Embryonic facial prominence (tissue), 1 donor: ENCODE data around the gene POLR1E.

Experiments
- DNase-seq: peaks from one replicate; pipeline ENCODE4 v3.0.0-alpha.2; 2016; ENCODE audit errors: extremely low spot score

Gene POLR1E

DNA sequence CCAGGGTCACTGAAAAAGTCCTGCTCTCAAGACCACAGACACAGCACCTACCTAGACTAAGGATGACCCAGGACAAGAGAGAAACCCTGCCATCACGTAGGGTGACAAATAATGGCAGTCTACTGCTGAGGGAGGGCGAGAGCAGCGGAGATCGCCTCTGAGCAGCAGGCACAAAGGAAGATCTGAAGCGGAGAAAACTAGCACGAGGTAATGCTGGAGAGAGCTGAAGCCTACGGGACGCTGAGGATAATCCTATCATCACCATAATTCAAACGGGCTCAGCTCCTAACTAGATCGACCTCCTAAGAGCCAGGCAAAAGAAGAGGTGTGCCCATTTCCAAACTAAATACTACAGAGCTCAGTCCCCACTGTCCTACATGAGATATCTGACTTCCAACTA is 49.2 kb downstream of the POLR1E start:
- DNase-seq = no peak

DNA sequence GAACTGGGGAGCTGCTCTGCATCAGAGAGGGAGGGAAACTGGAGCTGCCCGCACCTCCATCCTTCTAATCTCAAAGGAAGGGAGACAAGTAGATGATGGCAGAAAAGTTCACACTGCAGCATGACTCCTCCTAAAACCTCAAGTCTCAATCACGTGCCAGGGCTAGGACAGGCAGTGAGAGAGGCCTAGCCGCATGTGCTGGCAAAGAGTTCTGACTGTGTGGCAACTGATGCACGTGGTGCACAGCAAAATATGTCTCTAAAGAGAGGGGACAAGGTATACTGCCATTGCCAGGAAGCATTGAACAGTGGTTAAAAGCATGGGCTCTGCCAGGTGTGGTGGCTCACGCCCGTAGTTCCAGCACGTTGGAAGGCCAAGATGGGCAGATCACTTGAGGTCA is 52.4 kb downstream of the POLR1E start:
- no peak for DNase-seq

DNA sequence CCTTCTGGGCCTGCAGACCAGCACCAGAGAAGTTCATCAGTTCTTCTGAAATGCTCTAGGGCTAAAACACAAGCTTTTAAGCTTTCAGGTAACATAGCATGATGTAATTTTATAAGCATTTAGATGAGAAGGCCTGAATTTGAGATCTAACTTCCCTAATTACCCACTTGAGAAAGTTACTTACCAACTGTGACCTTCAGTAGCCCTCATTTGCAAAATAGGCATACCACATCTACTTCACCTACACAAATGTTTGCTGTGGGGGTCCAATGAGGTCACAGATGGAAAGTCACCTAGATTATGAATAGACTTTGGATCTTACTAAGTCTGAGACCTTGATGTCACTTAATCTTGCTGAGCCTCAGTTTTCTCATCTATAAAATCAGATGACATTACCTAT is 53.9 kb downstream of the POLR1E start:
- no peak for DNase-seq

DNA sequence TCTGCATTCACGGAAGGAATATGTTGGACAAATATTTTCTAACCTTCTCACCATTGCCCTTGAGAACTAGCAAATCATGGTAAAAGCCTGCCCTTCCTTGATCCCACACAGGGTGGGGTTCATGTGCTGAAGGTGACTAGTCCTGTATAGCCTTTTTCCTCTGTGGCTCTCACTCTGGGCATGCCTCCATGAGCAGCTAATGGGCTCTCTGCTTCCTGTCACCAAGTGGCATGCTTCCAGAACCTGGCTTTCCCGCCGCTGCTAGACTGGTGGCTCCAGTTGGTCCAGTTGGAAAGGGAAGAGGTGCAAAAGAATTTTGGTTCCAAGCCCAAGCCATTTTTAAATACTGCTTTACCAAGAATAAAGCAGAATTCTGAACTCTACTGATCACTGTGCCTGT is 54.9 kb downstream of the POLR1E start:
- no peak for DNase-seq

DNA sequence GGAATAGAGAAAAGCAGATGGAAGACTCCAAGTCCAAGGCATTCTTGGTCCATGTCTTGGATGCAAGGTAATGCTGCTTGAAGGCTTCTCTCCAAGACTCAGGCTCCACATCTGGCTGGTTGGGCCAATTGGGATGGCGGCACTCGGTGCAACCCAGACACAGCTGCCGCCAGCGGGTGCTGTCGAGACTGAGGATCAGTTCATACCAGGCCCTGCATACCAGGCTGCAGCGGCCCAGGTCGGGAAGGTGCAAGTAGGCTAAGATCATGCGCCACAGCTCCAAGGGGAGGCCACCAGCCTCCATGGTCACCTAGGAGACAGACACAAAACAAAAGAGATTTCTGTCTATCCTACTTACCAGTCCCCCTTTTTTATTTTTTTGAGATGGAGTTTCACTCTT is 55.7 kb downstream of the POLR1E start:
- DNase-seq = no peak

DNA sequence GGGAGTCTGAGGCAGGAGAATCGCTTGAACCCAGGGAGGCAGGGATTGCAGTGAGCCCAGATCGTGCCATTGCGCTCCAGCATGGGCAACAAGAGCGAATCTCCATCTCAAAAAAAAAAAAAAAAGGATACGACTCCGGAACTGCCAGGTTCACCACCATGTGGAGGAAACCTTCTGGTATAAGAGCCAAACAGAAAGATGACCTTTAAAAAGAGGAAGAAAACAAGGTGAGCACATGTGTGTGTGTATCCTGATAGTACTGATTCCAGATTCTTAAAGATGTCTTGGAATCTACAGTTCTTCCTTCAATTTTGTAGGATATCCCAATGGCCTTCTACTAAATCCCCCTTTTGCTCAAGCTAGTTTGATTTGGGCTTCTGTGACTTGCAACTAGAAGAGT is 56.7 kb downstream of the POLR1E start:
- DNase-seq = no peak

DNA sequence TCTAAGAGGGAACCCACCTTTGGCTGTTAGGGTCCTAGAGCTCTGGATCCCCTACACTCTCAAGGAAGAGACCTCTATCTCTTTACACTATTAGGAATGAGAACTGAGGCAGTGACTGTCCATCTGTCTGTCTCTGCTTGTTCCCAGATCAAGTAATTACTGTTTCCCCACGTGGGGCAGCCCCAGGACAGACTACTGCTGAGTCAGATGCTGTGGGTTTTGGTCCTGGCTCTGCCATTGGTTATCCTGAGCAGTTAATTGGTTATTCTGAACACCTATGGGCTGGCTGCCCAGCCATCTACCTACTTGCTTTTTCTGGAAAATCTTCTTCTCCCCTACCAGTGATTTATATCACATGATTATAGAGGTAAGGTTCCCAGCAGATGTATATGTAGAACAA is 57.1 kb downstream of the POLR1E start:
- no peak for DNase-seq

DNA sequence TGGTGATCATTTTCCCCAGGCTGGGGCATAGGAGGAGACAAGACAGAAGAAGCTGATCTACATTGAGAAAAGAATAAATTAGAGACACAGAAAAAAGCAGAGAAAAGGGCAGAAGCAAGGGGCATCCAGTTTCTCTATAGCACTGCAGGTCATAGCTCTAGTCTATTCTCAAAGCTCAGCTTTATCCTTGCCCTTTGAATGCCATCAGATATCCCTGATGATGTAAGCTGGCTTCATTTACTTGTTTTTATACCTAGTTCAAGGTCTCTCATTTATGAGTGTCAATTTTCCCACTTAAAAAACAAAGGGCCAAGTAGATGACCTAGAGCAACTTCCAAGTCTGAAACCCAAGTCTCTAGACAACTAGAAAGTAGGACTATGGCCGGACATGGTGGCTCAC is 57.7 kb downstream of the POLR1E start:
- DNase-seq = no peak

DNA sequence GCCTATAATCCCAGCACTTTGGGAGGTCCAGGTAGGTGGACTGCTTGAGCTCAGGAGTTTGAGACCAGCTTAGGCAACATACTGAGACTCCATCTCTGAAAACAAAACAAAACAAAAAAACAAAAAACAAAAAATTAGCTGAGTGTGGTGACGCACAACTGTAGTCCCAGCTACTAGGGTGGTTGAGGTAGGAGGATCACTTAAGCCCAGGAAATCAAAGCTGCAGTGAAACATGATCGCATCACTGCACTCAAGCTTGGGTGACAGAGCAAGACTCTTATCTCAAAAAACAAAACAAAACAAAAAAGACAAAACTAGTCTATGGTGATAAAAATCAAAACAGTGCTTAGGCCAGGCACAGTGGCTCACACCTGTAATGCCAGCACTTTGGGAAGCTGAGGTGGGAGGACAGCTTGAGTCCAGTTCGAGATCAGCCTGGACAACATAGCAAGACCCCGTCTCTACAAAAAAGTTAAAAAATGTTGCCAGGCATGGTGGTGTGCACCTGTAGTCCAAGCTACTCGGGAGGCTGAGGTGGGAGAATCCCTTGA is 61.7 kb downstream of the POLR1E start:
- no peak for DNase-seq

DNA sequence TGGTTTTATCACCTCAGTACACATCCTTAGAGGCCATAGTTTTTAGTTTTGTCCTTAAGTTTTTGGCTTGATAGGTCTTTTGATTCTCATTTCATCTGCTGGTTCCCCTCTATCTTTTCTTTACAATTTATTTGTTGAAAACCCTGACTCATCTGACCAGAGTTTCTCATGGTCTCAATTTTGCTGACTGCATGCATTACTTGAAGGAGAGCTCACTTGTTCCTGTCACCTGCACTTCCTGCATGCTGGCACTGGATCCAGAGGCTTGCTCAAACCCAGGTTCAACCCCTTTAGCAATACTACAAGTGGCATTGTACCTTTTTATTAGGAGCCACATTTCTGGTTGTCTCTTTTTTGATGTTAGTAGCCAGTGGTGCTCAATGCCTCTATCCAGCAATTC is 63.8 kb downstream of the POLR1E start:
- DNase-seq = no peak

DNA sequence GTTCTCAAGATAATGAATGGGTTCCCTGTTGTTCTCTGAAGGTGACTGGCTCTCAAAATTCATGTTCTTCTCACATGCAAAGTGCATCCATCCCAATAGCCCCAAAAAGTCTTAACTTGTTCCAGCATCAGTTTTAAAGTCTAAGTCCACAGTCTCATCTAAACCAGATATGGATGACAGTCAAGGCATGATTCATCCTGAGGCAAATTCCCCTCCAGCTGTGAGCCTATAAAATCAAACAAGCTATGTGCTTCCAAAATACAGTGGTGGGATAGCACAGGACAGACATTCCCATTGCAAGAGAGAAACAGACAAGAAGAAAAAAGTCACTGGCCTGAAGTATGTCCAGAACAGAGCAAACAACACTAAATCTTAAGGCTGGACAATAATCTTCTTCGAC is 65.0 kb downstream of the POLR1E start:
- no peak for DNase-seq

DNA sequence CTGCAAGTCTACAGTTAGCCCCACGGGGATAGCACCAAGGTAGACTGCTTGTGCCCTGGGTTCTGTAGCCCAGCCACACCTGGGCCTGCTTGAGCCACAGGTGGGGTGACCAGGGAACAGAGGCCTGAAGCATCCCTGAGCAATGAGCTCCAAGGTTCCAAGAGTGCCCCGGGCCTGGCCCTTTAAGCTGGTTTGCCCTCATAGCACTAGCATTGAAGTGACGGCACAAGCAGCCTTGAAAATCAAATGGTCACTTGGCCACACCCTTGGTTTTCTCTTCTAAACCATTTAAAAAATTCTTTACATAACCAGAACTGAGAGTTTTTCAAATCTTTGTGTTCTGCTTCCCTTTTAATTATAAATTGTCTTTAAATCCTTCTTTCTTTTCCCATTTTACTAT is 65.7 kb downstream of the POLR1E start:
- DNase-seq = no peak

DNA sequence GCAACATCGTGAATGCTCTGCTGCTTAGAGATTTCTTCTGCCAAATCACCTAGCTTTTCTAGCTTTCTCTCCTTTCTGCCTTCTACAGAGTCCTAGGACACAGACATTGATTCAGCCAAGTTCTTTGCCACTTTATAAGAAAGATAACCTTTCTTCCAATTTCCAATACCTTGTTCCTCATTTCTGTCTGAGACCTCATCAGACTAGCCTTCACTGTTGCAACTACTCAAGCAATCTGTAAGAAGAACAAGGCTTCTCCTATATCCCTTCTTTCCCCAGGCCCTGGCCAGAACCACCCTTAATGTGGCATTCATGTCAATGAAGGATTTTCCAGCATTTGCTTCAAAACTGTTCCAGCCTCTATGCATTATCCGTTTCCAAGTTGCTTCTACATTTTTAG is 66.1 kb downstream of the POLR1E start:
- no peak for DNase-seq
